ENCODE measurements around the gene ABO.

The ABO gene

GRCh38 chr9:133247632-133248031, 27.4 kb downstream of the ABO start:
- TF ChIP-seq USF1 (IDR thresholded peaks at IDR 0.05) (no peak), CEBPB (IDR thresholded peaks at IDR 0.05) (no peak), MAX (IDR thresholded peaks at IDR 0.05) (no peak)

- no peak for TF ChIP-seq TCF12 (IDR thresholded peaks at IDR 0.05; ENCODE audit: low read depth)
Measured at GRCh38 chr9:133246991-133247390, 28.0 kb downstream of the ABO start.

GRCh38 chr9:133246562-133246961, 28.4 kb downstream of the ABO start:
- TF ChIP-seq MAX (IDR thresholded peaks at IDR 0.05) = no peak
- no peak for TF ChIP-seq EGR1 (IDR thresholded peaks at IDR 0.05)
- TF ChIP-seq REST (IDR thresholded peaks at IDR 0.05; ENCODE audit: low read depth) = no peak
- no peak for TF ChIP-seq USF1 (IDR thresholded peaks at IDR 0.05)
- TF ChIP-seq TCF12 (IDR thresholded peaks at IDR 0.05; ENCODE audit: low read depth) = no peak
- no peak for TF ChIP-seq EP300 (IDR thresholded peaks at IDR 0.05; ENCODE audit: borderline replicate concordance)
- TF ChIP-seq TAF1 (IDR thresholded peaks at IDR 0.05; ENCODE audit: low read depth) = no peak
- TF ChIP-seq ZBTB7A (IDR thresholded peaks at IDR 0.05; ENCODE audit: low read depth) = no peak
- no peak for TF ChIP-seq RAD21 (IDR thresholded peaks at IDR 0.05; ENCODE audit: low read depth)
- TF ChIP-seq FOXM1 (IDR thresholded peaks at IDR 0.05; ENCODE audit: borderline replicate concordance, low read depth) = no peak
- TF ChIP-seq NFIC (IDR thresholded peaks at IDR 0.05) = no peak
- no peak for TF ChIP-seq TEAD4 (IDR thresholded peaks at IDR 0.05)
- no peak for TF ChIP-seq YY1 (IDR thresholded peaks at IDR 0.05; ENCODE audit: low read depth)
- TF ChIP-seq CEBPB (IDR thresholded peaks at IDR 0.05) = no peak
- no peak for TF ChIP-seq CREB1 (IDR thresholded peaks at IDR 0.05; ENCODE audit: low read depth)

GRCh38 chr9:133242991-133243390, 32.0 kb downstream of the ABO start:
- TF ChIP-seq CREB1 (IDR thresholded peaks at IDR 0.05; ENCODE audit: low read depth) = no peak
- no peak for TF ChIP-seq YY1 (IDR thresholded peaks at IDR 0.05; ENCODE audit: low read depth)
- TF ChIP-seq TAF1 (IDR thresholded peaks at IDR 0.05; ENCODE audit: low read depth) = no peak

GRCh38 chr9:133242241-133242640, 32.8 kb downstream of the ABO start:
- TF ChIP-seq TCF12 (IDR thresholded peaks at IDR 0.05; ENCODE audit: low read depth) (no peak), TAF1 (IDR thresholded peaks at IDR 0.05; ENCODE audit: low read depth) (no peak), YY1 (IDR thresholded peaks at IDR 0.05; ENCODE audit: low read depth) (no peak), EP300 (IDR thresholded peaks at IDR 0.05; ENCODE audit: borderline replicate concordance) (no peak)

GRCh38 chr9:133239533-133240090, 35.4 kb downstream of the ABO start:
- TF ChIP-seq TAF1 (IDR thresholded peaks at IDR 0.05; ENCODE audit: low read depth) = no peak
- TF ChIP-seq RAD21 (IDR thresholded peaks at IDR 0.05; ENCODE audit: low read depth) = no peak
- TF ChIP-seq CREB1 (IDR thresholded peaks at IDR 0.05; ENCODE audit: low read depth) = no peak
- TF ChIP-seq EP300 (IDR thresholded peaks at IDR 0.05; ENCODE audit: borderline replicate concordance) = no peak

- TF ChIP-seq TEAD4 (IDR thresholded peaks at IDR 0.05) = 0 out of 2 replicates have a peak, but pooled peaks have one; percentile 25
- no peak for TF ChIP-seq REST (IDR thresholded peaks at IDR 0.05; ENCODE audit: low read depth)
- peak; percentile 44 for TF ChIP-seq RAD21 (IDR thresholded peaks at IDR 0.05; ENCODE audit: low read depth)
- TF ChIP-seq NFIC (IDR thresholded peaks at IDR 0.05) = no peak
Measured at GRCh38 chr9:133238851-133239532, 36.0 kb downstream of the ABO start.
